GM18505 (cell line): ENCODE results near the gene STIM2.

Source experiments
- ATAC-seq: cut with Tn5 transposase; IDR thresholded peaks from one replicate; pipeline ENCODE4 v1.9.1; 2021; ENCODE audit not compliant: unreplicated experiment
- POLR2A ChIP-seq: IDR thresholded peaks from 4 replicates; pipeline ENCODE4 v1.6.1; 2011; ENCODE audit warnings: borderline replicate concordance; ENCODE audit not compliant: insufficient read depth, insufficient read length; ENCODE audit errors: extremely low read depth

The STIM2 gene

DNA sequence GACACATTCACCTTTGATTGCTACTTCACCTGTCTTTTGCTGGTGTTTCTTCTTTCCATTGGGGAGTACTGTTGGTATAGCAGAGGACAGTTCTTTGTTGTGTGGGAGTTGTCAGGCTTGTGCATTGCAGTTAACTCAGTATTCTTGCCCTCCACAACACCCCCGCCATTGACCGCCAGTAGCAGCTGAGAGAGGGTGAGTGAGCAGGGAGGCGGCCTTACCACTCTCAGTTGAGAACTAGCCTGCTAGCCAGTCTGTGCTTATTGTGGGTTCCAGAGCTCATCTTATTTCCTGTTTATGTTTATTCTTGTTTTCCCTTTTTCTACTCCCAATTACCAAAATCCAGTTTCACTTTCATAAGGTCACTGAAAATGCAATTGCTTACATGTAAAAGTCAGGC is 52.2 kb downstream of the STIM2 start:
- no peak for ATAC-seq
- no peak for TF ChIP-seq POLR2A

DNA sequence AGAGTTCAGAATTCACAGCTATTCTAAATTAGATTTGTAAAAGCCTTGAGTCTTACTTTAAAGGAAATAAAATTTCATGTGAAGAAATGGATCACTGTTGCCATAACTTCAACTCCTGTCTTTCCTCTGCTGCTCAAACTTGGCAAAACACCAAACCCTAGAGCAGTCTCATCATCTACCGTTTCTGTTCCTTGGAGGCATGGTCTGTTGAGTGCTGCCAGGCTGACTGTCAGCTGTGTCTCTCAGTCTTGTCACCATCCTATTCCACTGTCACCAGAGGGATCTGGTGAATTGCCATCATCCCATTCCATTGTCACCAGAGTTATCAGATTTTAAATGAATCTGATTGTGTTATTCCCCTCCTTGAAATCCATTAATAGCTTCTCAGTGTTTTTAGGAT is 55.6 kb downstream of the STIM2 start:
- no peak for TF ChIP-seq POLR2A
- ATAC-seq, result no peak

DNA sequence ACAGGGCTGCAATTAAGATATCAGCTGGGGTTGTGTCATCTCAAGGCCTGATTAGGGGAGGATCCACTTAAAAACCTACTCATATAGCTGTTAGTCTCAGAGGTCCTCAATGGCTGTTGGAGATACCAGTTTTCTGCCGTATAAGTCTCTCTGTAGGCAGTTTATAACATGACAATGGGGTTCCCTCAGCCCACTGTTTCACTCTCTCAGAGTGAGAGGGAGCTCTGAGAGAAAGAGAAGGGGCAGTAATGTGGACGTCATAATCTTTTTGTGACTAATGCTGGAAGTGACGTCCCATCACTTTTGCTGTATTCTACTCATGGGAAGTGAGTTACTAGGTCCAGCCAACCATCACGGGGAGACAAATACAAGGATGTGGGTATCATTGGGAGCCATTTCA is 70.3 kb downstream of the STIM2 start:
- TF ChIP-seq POLR2A, result no peak
- ATAC-seq, result no peak

DNA sequence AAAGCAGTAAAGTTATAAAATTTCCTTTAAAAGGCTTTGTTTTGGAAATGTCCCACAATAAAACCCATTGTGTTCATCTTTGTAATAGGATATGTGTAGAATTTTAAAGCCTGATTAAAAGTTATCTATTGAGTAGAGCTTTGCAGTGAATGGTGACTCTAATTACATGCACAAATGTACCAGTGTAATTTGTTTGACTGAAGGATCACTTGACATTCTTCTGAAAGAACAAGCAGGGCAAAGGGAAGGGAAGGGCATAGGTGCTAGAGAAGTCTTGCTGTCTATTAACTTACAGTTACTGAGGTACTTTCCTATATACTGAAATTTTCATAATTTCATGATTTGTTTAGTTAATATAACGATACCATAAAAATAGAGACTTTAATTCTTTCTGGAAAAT is 70.8 kb downstream of the STIM2 start:
- ATAC-seq, result no peak
- no peak for TF ChIP-seq POLR2A

- no peak for ATAC-seq
- TF ChIP-seq POLR2A, result no peak
Observed at GRCh38 chr4:26931966-26932365, 71.3 kb downstream of the STIM2 start.

DNA sequence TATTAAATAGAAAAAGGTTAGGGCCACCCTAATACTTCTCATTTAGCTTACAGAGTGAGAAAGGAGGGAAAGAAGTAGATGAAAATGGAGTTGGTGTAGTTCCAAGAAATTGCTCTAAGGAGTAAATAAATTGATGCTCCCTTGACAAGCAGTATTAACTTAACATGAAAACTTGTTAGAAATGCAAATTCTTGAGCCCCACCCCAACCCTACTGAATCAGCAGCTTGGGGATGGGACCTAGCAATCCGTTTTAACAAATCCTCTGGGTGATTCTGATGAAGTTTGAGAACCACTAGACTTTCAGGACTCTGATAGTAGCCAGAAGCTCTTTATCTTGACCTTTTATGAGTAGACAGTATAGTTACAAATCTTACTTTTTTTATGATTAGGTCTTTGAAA is 74.8 kb downstream of the STIM2 start:
- TF ChIP-seq POLR2A, result no peak
- no peak for ATAC-seq

DNA sequence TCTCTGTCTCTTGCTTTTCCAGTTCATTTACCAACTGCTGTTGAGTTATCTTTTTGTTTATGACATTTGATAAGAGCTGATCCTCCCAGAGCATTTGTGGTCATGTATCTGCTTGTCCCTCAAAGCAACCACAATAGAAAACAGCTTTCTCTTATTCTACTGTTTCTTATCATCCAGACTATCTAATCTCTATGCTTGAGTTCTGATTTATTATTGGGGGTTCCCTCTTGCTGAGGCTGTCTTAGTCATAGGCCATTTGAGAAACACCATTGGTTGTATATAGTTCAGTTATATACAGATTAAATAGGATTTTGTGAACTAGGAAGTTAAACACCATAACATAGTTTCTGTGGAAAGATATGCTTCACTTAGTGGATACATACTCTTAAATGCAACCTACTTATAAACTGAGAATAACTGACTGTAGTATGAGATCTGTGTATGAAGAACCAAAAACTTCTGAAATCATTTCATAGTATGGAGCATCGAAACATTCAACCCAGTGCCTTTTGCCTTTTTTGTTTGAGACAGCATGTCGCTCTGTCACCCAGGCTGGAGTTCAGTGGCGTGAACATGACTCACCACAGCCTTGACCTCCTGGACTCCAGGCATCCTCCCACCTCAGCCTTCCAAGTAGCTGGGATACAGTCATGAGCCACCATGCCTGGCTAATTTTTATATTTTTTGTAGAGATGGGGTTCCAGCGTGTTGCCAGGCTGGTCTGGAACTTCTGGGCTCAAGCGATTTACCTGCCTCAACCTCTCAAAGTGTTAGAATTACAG is 75.8 kb downstream of the STIM2 start:
- no peak for ATAC-seq
- TF ChIP-seq POLR2A, result no peak

DNA sequence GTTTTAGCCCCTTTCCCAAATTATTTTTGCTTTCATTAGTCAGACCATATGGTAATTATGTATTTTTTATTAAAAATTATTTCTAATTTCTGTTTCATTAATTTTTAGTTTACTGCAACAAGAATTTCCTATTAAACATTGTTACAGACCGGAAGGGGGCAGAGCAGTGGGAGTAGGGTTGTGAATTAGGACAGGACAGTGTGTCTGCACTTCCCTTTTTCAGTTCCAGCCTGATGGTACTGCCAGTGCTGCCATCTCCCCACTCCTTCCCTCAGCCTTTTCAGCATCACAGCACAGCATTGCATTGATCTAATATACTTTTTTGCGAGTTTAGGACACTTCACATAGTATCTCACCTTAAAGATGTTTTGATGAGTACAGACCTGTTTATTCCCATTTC is 76.5 kb downstream of the STIM2 start:
- peak; percentile 76 for ATAC-seq
- no peak for TF ChIP-seq POLR2A

DNA sequence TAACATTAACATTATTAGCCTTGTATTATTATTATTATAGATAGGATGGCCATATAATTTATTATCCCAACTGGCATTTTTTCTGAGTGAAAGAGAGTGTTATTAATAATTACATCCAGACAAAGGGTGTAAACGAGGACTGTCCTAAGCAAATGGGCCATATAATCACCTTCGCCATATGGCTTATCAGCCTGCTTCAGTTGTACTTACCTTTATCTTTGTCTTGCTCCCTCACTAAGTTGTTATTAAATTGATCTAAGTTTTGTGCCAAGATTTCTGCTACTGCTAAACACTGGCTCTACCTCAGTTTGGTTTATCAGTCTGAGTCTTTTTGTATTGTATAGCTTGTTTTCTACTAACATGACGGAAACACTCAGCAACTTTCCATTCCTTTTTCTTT is 76.9 kb downstream of the STIM2 start:
- ATAC-seq, result no peak
- TF ChIP-seq POLR2A, result no peak

GRCh38 chr4:26938516-26938915 is 77.9 kb downstream of the STIM2 start:
- no peak for ATAC-seq

GRCh38 chr4:26941951-26942350 is 81.3 kb downstream of the STIM2 start:
- no peak for TF ChIP-seq POLR2A
- no peak for ATAC-seq

More at GRCh38 chr4:26938516-26938915, 77.9 kb downstream of the STIM2 start:
- TF ChIP-seq POLR2A, result no peak

DNA sequence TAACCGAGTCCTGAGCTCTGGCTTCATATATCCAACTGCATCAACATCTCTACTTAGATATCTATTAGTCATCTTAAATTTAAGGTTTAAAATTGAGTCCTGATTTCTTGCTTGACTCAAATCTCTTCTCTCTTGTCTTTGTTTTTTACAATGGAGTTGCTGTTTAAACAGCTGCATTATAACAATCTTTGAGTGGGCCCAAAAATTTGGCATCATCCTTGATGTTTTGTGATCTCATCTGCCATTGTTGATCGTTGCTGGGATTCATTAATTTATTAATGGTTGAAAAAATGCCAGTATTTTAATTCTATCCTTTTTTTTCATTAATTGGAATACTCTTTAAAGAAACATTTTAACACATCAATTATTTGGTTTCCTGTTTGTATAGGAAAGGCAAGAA is 82.2 kb downstream of the STIM2 start:
- ATAC-seq, result no peak
- TF ChIP-seq POLR2A, result no peak

DNA sequence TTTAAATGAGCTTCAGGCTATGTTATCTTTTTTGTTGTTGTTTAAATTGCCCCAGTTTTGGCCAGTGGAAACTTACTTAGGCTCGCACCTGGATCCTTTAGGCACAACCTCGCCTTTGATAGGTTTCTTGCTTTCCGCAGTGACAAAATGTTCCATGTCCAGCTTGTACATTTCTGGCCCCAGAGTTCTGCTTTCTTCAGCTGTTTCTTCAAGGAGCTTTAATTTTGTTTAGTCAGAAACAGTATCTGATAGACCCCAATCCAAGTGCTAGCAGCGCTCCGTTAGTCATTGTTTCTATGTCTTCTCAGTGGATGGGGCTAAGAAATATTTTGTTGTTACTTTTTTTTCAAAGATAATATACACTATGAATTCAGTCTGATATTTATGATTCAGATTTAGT is 82.8 kb downstream of the STIM2 start:
- no peak for TF ChIP-seq POLR2A
- ATAC-seq, result no peak

DNA sequence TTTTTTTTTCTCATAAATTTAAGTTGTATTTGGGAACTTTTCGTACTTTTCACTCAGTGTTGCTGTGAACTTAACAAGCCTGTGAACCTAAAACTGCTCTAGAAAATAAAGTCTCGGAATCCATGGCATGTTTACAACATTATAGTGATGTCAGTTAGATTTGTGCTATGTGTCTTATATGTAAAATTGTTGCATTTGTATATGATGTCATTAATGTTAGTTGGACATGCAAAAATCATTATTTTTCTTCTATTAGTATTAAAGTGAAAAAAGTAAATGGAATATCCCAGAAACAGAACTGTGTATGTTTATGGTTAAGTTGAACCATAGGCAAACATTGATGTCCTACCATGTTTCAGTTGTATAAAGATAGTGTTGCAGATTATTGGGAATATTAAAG is 85.2 kb downstream of the STIM2 start:
- no peak for TF ChIP-seq POLR2A
- ATAC-seq, result no peak

- ATAC-seq, result no peak
- TF ChIP-seq POLR2A, result no peak
Observed at GRCh38 chr4:26947318-26947717, 86.7 kb downstream of the STIM2 start.
